Germinal center (tissue), 1 donor: ENCODE measurements around the gene KCNIP4.

ENCODE experiments used
- DNase-seq: peaks from one replicate; pipeline ENCODE4 v3.0.0; 2012; ENCODE audit warnings: mixed read lengths, low spot score

The KCNIP4 gene

DNA sequence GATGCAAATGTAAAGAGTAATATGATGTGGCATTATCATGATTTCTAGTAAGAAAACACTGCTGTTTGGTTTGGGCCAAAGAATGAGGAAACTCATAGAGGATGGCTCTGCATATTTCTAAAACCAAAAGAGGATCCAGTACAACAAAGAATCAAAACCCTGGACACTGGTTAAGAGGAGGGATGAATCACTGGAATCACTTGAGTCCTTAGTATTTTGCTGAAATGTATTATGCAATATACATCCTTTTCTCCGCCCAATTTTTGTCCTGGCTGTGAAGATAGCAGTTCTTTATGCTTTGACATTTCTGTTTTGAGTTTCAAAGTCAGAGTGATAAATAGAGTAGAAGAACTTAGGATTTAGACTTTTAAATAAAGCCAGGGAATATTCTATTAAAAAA lies 902.4 kb downstream of the KCNIP4 start:
- DNase-seq, result no peak

DNA sequence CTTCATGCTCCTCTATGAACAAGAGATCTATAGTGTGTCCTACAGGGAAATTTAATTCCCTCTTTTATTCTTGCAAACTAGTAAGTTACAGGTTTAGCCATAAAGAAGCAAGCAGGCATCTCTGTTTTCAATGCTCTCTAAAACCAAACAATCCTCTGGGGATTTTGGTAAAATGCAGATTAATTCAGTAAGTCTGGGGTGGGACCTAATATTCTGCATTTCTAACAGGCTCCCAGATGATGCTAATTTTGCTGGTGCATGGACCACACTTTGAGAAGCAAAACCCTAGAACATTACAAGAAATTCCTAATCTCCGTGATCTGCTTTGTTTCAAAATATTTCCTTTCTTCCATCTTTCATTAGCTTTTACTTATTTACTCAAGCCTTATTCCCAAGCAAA lies 903.5 kb downstream of the KCNIP4 start:
- DNase-seq, result no peak

DNA sequence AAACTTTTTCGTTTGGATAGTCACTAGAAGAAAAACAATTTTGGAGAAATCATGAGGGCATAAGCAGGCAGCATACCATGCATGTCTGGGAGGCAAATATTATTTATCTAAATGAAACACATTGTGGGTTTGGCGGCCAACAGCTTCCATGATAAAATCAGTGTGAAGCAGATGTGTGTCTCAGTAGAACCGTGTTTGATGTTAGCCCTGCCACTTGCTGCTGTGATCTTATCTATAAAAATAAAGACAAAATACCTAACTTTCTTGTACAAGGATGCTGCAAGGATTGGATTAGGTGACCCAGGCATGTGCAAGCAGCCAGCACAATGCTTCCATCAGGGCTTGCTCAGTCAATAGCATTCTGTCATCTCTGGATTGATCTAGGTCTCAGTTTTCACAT lies 906.9 kb downstream of the KCNIP4 start:
- DNase-seq, result no peak

DNA sequence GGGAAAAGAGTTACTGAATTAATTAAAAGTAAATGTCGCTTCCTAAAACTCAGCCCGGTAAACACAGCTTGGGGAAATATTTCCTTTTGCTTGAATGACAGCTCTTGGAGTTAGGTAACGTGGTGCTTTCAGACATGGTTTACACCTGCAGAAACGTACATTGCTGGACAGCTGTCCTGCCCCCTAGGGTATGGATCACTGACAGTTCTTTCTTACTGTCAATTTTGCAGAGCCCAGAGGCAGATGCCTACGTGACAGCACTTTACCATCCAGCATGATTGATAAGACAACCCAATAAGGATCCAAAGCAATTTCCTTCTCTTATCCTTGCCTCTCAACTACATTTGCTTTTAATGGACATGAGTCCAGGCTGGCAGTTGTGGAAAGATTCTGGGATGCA lies 913.8 kb downstream of the KCNIP4 start:
- DNase-seq, result no peak

DNA sequence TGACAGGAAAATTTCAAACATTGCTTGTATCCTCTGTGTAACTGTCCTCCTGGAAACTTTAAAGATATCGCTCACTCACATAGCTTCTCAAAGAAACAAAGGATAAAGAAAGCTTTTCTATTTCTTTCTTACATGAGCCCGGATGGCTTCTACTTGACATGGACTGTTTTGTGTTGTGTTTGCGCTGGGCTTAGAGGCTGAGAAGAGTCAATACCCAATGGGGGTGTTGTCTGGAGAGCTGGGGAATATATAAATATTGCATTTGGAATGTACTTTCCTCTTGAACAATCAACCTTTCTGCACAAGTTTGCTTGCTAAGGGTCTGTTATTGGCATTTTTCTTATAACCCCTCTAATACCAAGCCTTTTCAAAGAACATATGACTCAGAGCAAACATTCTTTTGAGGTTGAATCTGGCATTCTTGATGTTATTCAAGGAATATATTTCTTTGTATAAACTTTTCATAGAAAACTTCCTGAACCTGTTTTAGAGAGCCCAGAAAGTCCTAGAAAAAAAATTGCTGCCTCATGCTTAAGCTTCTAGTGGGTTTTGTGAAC lies 916.4 kb downstream of the KCNIP4 start:
- no peak for DNase-seq

DNA sequence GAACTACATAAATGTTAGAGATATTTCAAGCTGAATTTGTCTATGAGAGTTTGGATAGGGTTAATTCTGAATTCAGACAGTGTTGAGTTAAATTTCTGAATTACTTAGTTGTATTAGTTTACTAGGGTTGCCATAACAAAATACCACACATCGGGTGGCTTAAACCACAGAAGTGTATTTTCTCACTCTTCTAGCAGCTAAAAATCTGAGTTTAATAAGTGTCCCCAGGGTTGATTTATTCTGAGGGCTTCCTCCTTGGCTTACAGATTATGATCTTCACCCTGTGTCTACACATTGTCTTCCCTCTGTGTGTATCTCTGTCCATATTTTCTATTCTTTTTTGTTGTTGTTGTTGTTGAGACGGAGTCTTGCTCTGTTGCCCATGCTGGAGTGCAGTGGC lies 929.8 kb downstream of the KCNIP4 start:
- DNase-seq, result no peak

DNA sequence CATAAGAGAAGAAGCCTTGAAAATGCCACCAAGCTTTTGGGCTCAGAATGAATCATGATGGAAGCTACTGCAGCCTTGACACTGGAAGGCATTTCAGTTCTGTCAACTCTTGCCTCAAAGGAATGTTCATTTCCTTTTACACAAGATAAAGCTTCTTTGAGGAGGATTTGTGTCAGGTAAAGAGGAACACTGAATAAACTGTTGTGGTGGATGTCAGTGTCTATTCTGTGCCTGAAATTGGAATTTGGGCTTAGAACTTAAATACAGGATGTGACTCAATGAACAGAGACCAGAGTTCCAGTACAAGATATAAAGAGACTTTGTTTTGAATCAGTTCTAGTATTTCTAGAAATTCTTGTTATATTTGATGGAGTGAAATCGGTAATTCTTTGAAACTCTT lies 935.1 kb downstream of the KCNIP4 start:
- DNase-seq, result no peak

DNA sequence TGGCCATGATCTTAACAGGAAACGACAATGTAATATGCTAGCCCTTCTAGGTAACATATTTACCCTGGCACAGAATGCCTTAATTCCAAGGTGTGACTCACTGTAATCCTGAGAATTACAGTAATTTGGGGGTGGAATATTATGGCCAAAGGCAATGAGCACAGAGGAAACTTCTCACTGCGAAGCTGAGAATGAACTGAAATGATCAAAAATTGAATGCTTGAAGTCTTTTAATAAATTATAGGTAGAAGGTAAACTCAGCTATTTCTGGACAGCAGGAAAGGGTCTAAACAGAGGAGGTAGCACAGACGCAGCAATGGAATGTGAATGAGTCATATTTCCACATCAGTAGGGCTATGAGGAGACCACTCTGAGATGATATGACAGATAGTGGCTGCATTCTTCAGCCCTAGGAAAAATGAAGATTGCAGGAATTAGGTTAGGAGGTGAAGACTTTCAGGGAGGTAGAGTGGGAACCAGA lies 935.7 kb downstream of the KCNIP4 start:
- DNase-seq, result no peak

DNA sequence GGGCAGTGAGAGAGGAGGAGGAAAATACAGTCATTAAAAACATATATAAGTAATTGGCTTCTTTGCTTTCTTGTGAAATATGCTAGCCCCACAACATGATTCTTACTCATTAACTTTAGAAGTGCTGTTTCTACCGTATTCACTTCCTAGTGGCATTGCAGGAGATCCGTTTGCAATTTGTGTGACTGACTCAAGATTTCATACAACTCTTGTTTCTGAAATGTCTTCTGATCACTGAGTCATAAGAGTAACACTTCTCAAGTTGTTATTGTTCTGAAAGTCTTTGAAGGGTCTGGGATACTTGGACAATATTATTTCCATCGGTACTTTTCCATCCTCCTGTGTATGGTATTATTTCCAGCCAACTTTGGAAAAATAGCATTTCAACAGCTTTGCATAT lies 937.5 kb downstream of the KCNIP4 start:
- no peak for DNase-seq

DNA sequence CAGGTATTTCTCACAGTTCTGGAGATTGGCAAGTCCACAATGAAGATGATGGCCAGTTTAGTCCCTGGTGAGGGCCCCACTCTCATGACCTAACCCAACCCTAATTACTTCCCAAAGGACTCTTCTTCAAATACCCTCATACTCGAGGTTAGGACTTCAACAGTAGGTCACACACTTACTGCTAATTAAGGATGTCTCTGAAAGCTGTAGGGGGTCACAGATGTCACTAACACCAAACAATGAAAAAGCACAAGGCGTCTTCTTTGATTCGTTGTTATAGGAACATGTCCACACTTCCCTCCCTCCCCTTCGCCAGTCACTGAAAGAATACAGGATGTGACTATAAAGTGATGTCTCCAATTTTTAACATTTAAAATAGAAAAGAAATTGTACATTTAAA lies 938.6 kb downstream of the KCNIP4 start:
- no peak for DNase-seq

DNA sequence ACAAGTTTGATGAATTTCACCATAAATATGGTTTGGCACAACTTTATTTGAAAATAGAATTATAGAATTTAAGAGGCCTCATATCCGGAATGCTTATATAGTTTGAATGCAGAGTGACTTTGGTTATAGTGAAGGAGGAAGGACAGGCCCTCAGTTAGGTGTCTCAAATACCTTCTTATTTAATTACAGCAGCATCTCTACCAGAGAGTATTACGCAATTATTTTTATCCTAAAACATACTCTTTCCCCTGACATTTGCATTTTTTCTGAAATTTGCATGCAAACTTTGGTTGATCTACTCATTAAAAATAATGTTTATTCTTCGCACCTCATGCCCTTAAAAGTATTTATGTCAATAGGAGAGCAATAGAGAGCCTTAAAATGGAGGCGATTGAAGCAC lies 942.9 kb downstream of the KCNIP4 start:
- no peak for DNase-seq

DNA sequence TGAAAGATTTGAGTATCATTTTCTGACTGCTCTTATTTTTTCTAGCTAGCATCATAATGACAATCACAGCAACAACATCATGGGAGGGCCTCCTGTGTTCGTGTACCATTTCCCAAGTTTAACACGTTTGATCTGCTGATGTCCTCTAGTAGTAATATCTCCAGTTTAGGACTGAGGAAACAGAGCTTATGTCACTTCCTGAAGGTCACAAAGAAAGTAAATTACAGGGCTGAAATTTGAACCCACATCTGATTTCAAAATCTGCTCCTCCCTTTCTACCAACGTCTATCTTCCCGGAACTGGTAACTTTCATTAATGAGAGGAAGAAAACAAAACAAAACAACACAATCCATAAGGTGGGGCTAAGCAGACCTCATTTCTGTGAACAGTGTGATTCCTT lies 945.6 kb downstream of the KCNIP4 start:
- DNase-seq, result no peak

DNA sequence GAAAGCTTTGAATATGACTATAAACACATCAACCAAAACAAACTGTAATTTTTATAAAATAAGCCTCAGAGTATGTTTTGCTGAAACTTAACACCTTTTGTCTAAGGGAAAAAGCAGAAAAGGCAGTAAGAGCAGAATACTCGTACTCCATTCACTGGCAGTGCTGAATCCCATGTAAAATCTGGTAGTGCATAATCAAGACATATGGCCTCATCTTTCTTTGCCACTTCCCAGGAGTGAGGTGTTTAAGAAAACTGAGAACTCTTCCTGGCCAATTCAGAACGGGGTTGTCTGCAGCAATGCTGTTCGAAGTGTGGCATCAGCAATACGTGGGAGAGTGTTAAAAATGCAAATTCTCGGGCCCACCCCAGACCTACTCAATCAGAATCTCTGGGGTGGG lies 946.3 kb downstream of the KCNIP4 start:
- no peak for DNase-seq

DNA sequence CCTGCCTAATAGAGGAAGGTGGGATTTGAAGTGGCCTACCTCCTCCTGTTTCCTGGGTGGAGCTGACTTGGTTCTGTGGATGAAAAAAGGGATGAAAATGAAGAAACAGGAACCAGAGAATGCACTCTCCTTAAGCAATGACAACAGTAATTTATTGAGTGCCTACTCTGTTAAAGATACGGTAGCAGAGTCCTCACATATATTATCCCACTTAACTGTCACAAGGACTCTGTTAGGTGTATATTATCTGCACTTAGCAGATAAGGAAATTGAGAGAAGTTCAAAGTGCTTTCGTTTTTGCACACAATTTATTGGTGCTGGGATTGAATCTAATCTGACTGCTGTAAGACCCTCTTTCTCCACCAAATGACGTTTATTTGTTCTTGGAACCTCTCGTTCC lies 947.1 kb downstream of the KCNIP4 start:
- DNase-seq, result no peak

DNA sequence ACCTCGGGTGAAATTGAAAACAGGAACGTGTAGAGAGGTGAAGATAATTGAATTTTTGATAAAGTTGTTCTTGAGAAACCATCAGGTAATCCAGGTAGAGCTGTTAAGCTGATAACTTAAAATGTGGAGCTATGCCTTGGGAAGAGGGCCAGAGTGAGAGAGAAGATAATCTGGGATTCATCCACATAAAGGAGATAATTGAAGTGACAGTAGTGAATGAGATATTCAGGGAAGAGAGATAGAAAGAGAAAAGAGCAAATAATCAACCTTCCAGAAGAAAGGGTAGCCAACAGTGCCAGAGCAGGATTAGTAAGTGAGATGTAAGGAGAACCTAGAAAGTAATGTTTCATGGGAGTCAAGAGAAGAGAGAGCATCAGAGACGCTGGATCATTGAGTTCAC lies 950.7 kb downstream of the KCNIP4 start:
- no peak for DNase-seq

DNA sequence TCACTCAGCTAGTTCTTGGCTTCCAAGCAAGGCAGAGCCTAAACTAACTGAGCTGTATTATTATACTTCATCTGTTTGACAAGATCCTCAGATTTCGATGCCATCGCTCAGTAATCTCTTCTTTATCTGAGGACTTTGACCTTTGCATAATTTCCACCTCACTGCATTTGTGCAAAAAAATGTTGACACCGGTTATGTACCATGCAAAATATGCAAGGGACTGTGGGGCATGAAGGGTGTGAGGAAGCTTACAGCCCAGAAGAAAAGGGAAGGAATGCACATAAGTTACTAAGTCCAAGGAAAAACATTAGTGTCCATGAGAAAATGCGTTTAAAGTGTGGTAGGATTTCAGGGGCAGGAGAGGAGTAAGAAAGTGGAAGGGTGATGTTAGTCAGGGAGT lies 953.0 kb downstream of the KCNIP4 start:
- no peak for DNase-seq

DNA sequence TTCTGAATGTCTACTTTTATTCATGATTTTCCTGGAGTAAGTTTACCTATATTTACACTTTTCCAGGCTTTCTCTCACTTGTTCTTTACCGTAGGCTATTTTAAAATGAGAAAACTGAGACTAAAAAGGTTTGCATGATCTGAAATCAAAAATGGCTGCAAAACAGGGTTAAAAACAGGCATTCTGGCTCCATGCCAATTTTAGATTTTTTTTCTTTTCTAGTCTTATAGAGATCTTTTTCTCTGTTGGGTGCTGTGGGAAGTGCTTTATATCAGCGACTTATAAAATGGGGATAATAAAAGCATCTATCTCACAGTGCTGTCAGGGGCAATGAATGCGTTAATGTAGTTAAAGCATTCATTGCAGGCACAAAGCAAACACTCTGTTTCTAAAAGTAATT lies 953.6 kb downstream of the KCNIP4 start:
- no peak for DNase-seq

DNA sequence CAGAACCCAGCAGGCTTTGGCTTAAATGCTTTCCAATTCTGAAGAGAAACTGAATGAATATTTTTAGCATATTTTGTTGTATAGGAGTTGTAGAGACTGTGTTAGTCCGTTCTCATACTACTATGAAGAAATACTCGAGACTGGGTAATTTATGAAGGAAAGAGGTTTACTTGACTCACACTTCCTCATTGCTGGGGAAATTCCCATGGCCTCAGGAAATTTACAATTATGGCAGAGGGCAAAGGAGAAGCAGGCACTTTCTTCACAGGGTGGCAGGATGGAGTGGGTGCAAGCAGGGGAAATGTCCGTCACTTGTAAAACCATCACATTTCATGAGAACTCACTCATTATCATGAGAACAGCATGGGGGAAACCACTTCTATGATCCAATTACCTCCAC lies 956.6 kb downstream of the KCNIP4 start:
- DNase-seq, result no peak

DNA sequence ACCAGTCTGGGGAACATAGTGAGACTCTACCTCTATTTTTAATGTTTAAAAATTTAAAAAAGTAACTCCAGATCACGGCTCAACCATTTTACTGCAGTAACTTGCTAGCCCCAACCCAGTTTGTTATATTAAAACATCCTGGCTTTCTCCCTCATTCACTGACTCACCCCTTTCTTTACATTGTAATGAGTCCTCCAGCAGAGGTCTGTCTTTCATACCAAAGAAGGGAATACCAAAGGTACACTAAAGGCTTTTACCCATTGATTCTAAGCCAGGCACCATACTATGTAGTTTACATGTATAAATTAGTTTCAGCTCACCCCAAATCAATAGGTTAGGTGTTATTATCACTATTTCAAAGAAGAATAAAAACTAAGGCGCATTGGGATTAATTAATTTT lies 961.4 kb downstream of the KCNIP4 start:
- no peak for DNase-seq

DNA sequence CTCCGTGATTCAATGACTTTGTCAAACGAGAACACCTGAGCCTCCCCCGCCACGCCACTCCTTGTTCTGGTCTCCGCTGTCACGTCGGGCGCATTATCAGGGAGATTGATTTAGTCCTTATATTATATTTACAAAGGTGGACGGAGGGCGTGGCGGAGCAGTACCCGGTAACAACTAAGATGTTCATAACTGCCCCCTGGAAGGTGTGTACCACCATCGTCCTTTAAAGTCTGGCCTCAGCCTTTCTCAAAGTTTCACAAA lies 964.1 kb downstream of the KCNIP4 start:
- no peak for DNase-seq

DNA sequence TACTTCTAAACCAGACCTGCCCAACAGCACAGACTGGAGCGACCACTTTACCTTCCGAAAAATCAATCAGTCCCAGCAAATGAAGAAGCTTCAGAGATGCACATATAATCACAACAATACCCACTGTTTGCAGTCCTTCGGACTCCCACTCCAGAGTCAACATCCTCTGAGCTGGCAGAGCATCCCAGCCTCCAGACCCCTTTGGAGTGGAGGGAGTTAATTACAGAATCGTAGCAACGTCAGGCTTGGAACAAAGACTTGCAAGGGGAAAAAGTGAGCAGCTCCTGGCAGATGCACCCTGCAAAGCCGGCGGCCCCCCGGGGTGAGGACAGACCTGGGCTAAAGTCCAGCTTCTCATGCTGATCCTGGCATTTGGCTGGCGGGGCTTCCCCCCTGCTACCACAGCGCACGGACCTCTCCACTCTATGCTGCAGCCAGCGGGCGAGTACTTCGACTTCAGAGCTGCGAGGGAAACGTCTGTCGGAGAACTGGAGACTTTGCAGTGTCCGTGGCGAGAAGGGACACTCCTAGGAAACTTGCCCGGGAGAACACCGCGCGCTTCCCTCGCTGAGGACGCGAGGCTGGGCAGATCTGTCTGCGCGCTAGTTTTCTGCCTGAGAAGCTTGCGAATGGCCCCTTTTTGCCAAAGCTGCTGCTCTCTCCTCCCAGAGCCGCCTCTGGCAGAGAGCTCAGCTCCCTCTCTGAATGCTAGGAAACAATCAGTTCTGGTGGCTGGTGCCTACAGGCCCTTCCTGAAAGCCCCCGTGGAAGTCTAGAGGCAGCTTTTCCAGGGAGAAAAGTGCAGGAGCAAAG lies 964.6 kb downstream of the KCNIP4 start:
- DNase-seq, result no peak

DNA sequence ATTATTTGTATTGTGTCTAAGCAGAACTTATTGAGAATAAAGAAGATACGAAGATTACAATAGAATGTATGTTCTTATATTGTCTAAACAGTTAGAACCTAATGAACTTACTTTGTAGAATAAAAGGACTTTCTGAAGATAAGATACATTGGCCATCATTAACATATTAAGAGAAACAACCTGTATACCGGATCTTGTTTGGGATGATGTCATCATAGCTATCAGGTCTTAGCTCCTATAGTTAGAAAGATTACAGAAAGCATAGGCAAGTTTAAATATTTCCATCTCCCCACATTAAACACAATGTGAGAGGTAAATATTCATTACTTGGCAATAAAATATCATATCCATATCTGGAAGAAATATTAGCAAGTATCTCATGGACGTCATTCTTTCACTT lies 966.0 kb downstream of the KCNIP4 start:
- DNase-seq, result no peak

DNA sequence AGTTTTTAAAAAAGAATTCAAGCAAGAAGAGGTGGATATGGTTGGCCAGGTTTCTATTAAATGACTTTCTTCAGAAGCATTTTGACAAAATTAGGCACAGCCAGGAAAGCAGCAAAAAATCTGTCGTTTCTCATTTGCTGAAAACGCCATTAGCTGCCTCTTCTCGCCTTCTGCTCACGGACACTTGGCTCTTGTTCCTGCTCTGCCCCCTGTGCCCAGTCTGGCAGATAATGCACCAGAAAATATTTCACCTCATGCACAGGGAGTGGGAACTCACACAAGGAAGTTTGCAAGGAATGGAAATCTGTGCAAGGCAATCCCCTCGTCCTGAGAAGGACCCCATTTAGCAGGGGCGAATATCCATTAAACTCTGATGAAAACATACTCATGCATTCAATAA lies 988.3 kb downstream of the KCNIP4 start:
- DNase-seq, result no peak

DNA sequence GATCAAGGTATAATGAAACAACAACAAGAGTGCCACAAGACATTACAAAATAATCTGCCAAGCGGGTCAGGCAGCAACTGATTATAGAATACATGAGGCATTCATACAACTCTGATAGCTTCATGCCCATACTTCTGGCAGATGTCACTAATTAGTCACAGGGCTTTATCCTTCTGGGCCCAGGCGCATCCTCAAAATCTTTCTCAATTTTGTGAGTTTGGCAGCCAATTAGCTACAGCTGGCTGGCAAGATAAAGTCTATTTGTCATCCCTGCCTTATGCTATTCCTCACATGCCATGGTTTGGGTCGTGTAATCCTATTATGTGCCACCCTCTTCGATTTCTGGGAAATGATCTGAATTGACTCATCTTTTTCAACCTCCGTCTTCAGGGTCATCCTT lies 994.0 kb downstream of the KCNIP4 start:
- DNase-seq, result no peak
